Karpas-422 (cell line): ENCODE measurements around the gene KLF16. TPM values are rescaled to one million over a fixed set of nuclear protein-coding genes. Genes with fewer than 3 reads are reported as not detected.

Experiments used
- DNase-seq: peaks from one replicate; pipeline ENCODE4 v3.0.0-alpha.2; 2015
- H2AFZ ChIP-seq: fragments of 200-600 bp; sonication (generic); 2 replicates; pipeline ENCODE4 v1.6.1; 2014; ENCODE audit warnings: antibody characterized with exemption, low read length, mixed read lengths
- H3K27ac ChIP-seq: fragments of 200-600 bp; sonication (generic); 2 replicates; pipeline ENCODE4 v1.5.1; 2014; ENCODE audit warnings: mild to moderate bottlenecking, low read length, moderate library complexity
- H3K27me3 ChIP-seq: fragments of 200-600 bp; sonication (generic); 2 replicates; pipeline ENCODE4 v1.6.1; 2014; ENCODE audit warnings: low read length, mixed read lengths
- H3K36me3 ChIP-seq: fragments of 200-600 bp; sonication (generic); 2 replicates; pipeline ENCODE4 v1.6.1; 2014; ENCODE audit warnings: low read length, mixed read lengths; ENCODE audit not compliant: insufficient read depth
- H3K4me1 ChIP-seq: fragments of 200-600 bp; sonication (generic); 2 replicates; pipeline ENCODE4 v1.6.1; 2014; ENCODE audit warnings: mild to moderate bottlenecking, low read length, mixed read lengths
- H3K4me2 ChIP-seq: fragments of 200-600 bp; sonication (generic); 2 replicates; pipeline ENCODE4 v1.6.1; 2014; ENCODE audit warnings: low read length, low read depth, mild to moderate bottlenecking; ENCODE audit not compliant: poor library complexity, severe bottlenecking
- H3K4me3 ChIP-seq: fragments of 200-600 bp; sonication (generic); 2 replicates; pipeline ENCODE4 v1.5.1; 2014; ENCODE audit warnings: mild to moderate bottlenecking, antibody characterized with exemption, low read length, mixed read lengths
- H3K79me2 ChIP-seq: fragments of 200-600 bp; sonication (generic); 2 replicates; pipeline ENCODE4 v1.6.1; 2014; ENCODE audit warnings: mild to moderate bottlenecking, low read length, mixed read lengths
- H3K9ac ChIP-seq: fragments of 200-600 bp; sonication (generic); 2 replicates; pipeline ENCODE4 v1.6.0; 2014; ENCODE audit warnings: low read length
- H3K9me2 ChIP-seq: fragments of 200-600 bp; sonication (generic), shearing (Covaris generic); replicated peaks from 2 replicates; pipeline ENCODE4 v1.6.0; 2014; ENCODE audit warnings: mild to moderate bottlenecking, low read length, moderate library complexity; ENCODE audit not compliant: insufficient read depth
- H3K9me3 ChIP-seq: fragments of 300-700, 200-600 bp; sonication (generic); 2 replicates; pipeline ENCODE4 v1.6.1; 2014; ENCODE audit warnings: low read length, mixed read lengths
- H4K20me1 ChIP-seq: fragments of 200-600 bp; sonication (generic); 2 replicates; pipeline ENCODE4 v1.6.1; 2014; ENCODE audit warnings: mild to moderate bottlenecking, antibody characterized with exemption, low read length, low read depth; ENCODE audit not compliant: insufficient read depth
- total RNA-seq: library from RNA; depleted of rRNA; stranded (reverse); fragments of >200 nt; shearing (Covaris generic); gene quantifications from 2 replicates; pipeline ENCODE4 v1.2.3, GENCODE V29; 2014; ENCODE audit warnings: low replicate concordance

The KLF16 gene
- total RNA-seq, 1 experiment from 2014 or later = 13.2 TPM

DNA sequence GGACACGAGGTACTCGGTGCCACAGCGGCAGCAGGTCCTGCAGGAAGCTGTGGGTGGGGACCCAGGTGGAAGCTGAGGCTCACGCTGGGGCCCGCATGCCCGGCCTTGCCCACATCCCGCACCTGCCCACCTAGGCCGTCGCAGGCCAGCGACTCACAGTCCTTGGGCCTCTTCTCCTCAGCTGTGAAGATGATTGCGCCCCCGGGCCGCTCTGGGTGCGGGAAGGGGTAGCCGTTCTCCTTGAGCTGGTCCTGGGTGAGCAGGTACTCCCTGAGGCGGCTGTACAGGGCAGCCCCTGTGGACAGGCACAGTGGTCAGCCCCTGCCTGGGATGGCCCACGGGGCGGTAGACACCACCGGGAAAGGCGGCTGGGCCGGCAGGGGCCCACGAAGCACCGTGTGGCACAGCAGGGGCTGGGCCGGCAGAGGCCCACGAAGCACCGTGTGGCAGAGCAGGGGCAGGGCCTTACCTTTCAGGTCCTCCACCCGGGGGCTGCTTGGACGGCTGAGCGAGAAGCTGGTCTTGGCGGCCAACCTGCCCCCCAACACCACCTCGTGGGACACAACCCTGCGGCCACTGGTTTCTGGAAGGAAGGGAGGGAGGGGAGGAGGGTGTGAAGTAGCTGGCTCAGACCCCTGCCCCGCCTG is 44.7 kb downstream of the KLF16 start:
- Histone ChIP-seq H3K79me2 (no peaks in the 10 kb centered on the region), H3K9ac (no peak overlapping the region), H3K9me3 (no peaks in the 10 kb centered on the region), H4K20me1 (0 out of 2 replicates have a peak, but pooled peaks cover 5% of the 10 kb centered on the region), H3K4me3 (no peak overlapping the region), H3K4me2 (no peak overlapping the region), H3K36me3 (no peaks in the 10 kb centered on the region; the same call in 1 of the 2 replicates), H3K27me3 (no peaks in the 10 kb centered on the region), H3K27ac (no peak overlapping the region), H3K4me1 (peaks cover 2% of the 10 kb centered on the region), H3K9me2 (no peaks in the 10 kb centered on the region), H2AFZ (no peak overlapping the region)
- no peak for DNase-seq

DNA sequence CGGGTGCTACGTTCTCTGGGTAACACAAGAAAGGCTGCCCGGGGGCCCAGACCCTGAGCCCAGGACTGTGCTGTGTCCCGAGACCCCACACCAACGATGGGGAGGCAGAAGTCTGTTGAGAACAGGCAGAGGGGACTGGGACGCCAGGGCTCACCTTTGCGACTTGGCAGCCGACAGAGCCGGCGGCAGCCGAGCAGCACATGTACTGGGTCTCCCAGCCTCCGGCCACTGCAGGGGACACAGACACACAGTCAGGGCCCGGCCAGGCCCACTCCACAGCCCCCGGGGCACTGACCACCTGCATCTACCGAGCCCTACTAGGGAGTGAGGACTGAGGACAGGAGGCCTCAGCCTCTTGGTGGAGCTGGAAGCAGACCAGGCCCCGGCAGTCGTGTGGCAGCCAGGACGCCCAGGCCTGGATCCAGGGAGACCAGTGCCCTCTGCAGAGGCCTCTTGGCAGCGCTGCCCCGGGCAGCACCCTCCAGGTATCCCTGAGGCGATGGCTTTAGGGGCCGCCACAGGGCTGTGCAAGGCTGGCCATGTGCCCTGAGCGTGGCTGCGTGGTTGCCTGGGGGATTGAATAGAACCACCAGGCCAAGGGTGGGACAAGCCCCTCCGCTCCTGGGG is 45.7 kb downstream of the KLF16 start:
- H3K9me2 ChIP-seq = no peaks in the 10 kb centered on the region
- H3K27me3 ChIP-seq = no peaks in the 10 kb centered on the region
- no peak overlapping the region for H3K4me3 ChIP-seq
- H3K9me3 ChIP-seq = no peaks in the 10 kb centered on the region
- no peak overlapping the region for H2AFZ ChIP-seq
- peaks cover 12% of the 10 kb centered on the region for H3K4me1 ChIP-seq
- no peaks in the 10 kb centered on the region for H4K20me1 ChIP-seq
- H3K27ac ChIP-seq = no peak overlapping the region
- H3K4me2 ChIP-seq = no peak overlapping the region
- DNase-seq = no peak
- no peaks in the 10 kb centered on the region for H3K79me2 ChIP-seq
- H3K9ac ChIP-seq = no peak overlapping the region
- H3K36me3 ChIP-seq = no peaks in the 10 kb centered on the region; the same call in 1 of the 2 replicates

DNA sequence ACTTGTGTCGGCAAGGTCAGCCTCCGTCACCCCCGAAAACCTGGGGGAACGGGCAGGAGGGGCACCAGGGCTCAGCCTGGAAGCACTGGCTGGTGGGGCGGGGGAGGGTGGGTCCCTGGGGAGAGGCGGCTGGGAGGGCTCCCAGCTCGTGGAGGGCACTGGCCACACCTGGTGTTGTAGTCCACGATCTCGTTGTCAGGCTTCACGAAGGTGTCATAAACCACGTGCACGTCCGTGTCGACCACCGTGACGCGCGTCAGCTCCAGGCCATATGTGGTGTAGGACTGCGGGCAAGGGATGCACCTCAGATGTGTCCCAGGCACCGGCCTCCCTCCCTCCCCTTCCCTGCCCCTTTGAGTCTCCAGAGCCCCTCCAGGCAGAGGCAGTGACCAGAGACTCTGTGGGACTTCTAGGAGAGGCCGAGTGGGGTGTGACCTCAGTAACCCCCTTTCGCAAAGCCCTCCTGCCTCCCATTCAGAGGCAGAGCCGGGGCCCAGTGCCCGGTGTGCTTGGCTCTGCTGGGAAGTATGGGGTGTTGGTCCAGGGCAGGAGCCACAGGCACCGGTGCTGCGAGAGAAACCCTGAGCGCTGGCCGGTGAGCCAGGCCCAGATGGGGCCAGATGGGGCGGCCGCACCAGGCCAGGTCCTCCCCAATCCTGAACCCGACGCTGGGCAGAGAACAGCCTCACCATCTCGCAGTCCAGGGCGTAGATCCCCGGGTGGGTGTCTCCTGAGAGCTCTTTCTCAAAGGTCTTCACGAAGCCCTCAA is 46.7 kb downstream of the KLF16 start:
- no peak overlapping the region for H3K27ac ChIP-seq
- H3K9me3 ChIP-seq = no peaks in the 10 kb centered on the region
- DNase-seq = no peak
- no peak overlapping the region for H3K4me2 ChIP-seq
- no peaks in the 10 kb centered on the region for H3K27me3 ChIP-seq
- H2AFZ ChIP-seq = no peak overlapping the region
- H3K4me3 ChIP-seq = no peak overlapping the region
- no peaks in the 10 kb centered on the region for H4K20me1 ChIP-seq
- H3K9me2 ChIP-seq = no peaks in the 10 kb centered on the region
- H3K4me1 ChIP-seq = peaks cover 16% of the 10 kb centered on the region
- H3K79me2 ChIP-seq = no peaks in the 10 kb centered on the region
- H3K9ac ChIP-seq = no peak overlapping the region
- H3K36me3 ChIP-seq = no peaks in the 10 kb centered on the region; the same call in 1 of the 2 replicates

DNA sequence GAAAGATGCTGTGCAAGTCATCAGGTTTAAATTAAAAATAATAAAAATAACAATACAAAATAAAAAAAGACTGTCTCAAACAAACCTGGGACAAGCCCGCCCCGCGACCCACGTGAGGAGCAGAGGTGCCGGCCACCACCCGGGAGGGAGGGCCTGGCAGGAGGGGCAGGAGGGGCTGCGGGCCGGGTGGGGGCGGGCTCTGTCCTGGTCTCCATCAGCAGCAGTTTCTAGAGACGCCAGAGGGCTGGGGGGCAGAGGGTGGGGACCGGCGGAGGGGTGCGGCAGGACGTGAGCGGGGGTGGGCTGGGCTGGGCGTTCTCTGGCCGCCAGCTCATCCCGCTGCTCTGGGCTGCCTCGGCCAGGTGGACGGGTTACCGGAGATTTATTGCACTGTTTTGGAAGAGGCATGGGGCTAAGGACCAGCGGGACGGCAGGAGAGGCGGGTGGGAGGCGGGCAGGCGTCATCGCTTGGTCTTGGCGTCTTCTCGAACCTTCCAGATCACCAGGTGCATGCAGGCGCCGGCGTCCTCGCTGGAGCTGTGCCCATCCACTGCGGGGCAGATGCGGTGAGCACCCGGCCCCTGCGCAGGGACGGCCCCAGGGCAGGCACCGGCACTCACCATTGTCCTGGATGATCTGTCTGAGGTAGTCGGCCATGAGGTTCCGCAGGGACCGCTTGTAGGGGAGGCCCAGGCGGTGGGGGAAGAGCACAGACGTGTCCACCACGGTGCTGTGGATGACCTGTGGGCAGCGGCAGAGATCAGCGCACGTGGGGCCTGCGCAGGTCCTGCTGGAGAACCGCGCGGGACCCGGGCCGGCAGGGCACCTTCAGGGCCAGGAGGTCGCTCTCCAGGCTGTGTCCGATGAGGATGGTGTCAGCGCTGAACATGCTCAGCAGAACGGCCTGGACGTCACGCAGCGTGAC is 47.5 kb downstream of the KLF16 start:
- Histone ChIP-seq H3K27ac (no peak overlapping the region), H3K27me3 (no peaks in the 10 kb centered on the region), H2AFZ (no peak overlapping the region), H3K9me2 (no peaks in the 10 kb centered on the region), H4K20me1 (no peaks in the 10 kb centered on the region), H3K4me3 (no peak overlapping the region), H3K9ac (no peak overlapping the region), H3K4me2 (no peak overlapping the region), H3K4me1 (peaks cover 19% of the 10 kb centered on the region), H3K79me2 (no peaks in the 10 kb centered on the region), H3K9me3 (no peaks in the 10 kb centered on the region), H3K36me3 (no peaks in the 10 kb centered on the region; the same call in 1 of the 2 replicates)
- no peak for DNase-seq

DNA sequence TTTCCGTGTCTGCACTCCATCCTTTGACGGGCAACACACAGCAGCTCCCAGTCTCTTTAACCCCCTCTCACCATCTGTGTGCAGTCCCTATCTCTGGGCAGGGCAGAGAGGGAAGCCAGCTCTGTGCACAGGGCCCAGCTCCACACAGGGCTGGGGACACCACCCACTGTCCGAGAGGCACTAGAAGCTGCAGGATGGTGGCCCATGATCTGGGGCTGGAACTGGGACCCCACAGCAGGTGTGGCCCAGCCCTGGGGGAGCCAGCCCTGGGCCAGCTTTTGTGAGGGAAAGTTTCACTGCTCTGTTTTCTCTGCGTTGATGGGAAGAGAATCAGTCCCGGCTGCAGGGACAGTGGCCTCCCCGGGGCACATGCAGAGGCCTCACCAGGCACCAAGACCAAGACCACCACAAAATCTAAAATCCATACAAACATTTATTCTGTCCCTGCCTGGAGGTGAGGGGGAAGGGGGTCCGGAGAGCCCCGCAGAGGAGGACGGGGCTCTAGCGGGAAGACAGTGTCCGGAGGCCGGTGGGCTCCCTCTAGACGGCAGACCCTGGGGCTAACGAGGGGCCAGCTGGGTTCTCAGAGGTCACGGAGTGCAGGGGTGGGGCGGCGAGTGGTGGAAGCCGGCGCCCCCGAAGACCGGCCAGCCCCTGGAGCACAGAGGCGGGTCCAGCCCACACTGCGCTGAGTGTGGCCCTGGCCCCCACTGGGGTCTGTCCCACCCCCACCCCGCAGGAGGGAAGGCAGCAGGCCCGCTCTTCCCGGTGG is 48.4 kb downstream of the KLF16 start:
- Histone ChIP-seq H3K79me2 (no peaks in the 10 kb centered on the region), H3K4me2 (no peak overlapping the region), H3K27ac (no peak overlapping the region), H3K4me1 (peaks cover 19% of the 10 kb centered on the region), H3K36me3 (no peaks in the 10 kb centered on the region; the same call in 1 of the 2 replicates), H2AFZ (no peak overlapping the region), H3K9me2 (no peaks in the 10 kb centered on the region), H4K20me1 (no peaks in the 10 kb centered on the region), H3K4me3 (no peak overlapping the region), H3K9ac (no peak overlapping the region), H3K27me3 (no peaks in the 10 kb centered on the region), H3K9me3 (no peaks in the 10 kb centered on the region)
- DNase-seq = no peak

DNA sequence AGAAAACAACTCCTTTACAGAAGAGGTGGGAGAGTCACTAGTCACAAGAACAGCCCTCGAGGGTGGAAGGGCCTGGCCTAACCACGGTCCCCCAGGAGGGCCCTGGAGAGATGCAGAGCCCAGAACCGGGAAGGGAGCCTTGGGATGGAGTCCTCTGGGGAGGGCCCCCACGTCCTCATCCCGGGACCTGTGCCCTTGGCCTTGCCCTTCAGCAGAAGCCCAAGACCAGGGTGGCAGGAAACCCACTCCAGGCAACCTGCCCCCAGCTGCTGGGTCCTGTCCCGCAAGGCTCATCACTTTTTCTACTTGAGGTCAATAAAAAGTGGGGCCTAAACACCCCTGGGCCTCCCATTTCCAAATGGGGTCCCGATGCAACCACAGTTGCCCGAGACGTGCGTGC is 49.0 kb downstream of the KLF16 start:
- DNase-seq = no peak
- no peaks in the 10 kb centered on the region; the same call in 1 of the 2 replicates for H3K36me3 ChIP-seq
- peaks cover 19% of the 10 kb centered on the region for H3K4me1 ChIP-seq
- no peaks in the 10 kb centered on the region for H3K9me3 ChIP-seq
- no peak overlapping the region for H3K9ac ChIP-seq
- H3K27me3 ChIP-seq = no peaks in the 10 kb centered on the region
- H3K9me2 ChIP-seq = no peaks in the 10 kb centered on the region
- H3K4me2 ChIP-seq = no peak overlapping the region
- no peak overlapping the region for H3K27ac ChIP-seq
- H3K4me3 ChIP-seq = no peak overlapping the region
- H2AFZ ChIP-seq = no peak overlapping the region
- no peaks in the 10 kb centered on the region for H3K79me2 ChIP-seq
- H4K20me1 ChIP-seq = no peaks in the 10 kb centered on the region
